H1 (cell line): ENCODE data around the gene SZT2. TPM values are rescaled to one million over a fixed set of nuclear protein-coding genes. Genes with fewer than 3 reads are reported as not detected.

Experiments used
- BCL11A ChIP-seq, 2 experiments: IDR thresholded peaks; one replicate each; pipeline ENCODE4 v1.6.1; 2011; ENCODE audit warnings: low read depth in 2 of 2, low read length in 2 of 2, mild to moderate bottlenecking in 2 of 2
- CEBPB ChIP-seq: IDR thresholded peaks from 2 replicates; pipeline ENCODE4 v1.6.1; 2012; ENCODE audit warnings: low read depth, low read length
- CHD7 ChIP-seq: fragments of 300-600 bp; sonication (generic); IDR thresholded peaks from 2 replicates; pipeline ENCODE4 v1.7.1; 2012; ENCODE audit warnings: low read length, moderate library complexity, mild to moderate bottlenecking, inconsistent platforms; ENCODE audit not compliant: insufficient replicate concordance
- EZH2 ChIP-seq: fragments of 200-600 bp; sonication (generic); IDR thresholded peaks from 2 replicates; pipeline ENCODE4 v1.7.1; 2012; ENCODE audit warnings: low read depth, mild to moderate bottlenecking, moderate library complexity, low read length, inconsistent platforms; ENCODE audit not compliant: severe bottlenecking
- HDAC6 ChIP-seq: IDR thresholded peaks from one replicate; pipeline ENCODE4 v1.7.1; 2012; ENCODE audit warnings: low read depth, mild to moderate bottlenecking, inconsistent platforms, low read length, moderate library complexity
- MAX ChIP-seq: IDR thresholded peaks from 2 replicates; pipeline ENCODE4 v1.6.1; 2012; ENCODE audit warnings: inconsistent platforms
- NANOG ChIP-seq: IDR thresholded peaks from 2 replicates; pipeline ENCODE4 v1.6.1; 2011; ENCODE audit warnings: low read length, low read depth, mild to moderate bottlenecking, inconsistent platforms; ENCODE audit not compliant: insufficient read depth, poor library complexity, severe bottlenecking
- SP4 ChIP-seq: IDR thresholded peaks from 2 replicates; pipeline ENCODE4 v1.6.1; 2012; ENCODE audit warnings: low read length, inconsistent platforms
- USF2 ChIP-seq: IDR thresholded peaks from 2 replicates; pipeline ENCODE4 v1.6.1; 2011; ENCODE audit warnings: low read length, improper control_type of control experiment
- polyA plus RNA-seq, 7 experiments: library from polyadenylated mRNA; depleted of rRNA in 3 of 7; stranded (reverse) in 5 of 7; unstranded in 2 of 7; fragments of >200 nt in 5 of 7; fragments of 200-250 nt in 2 of 7; gene quantifications; 1 replicate in 5 of 7; 2 replicates in 1 of 7; 4 replicates in 1 of 7; pipeline versions ENCODE4 v1.2.1 to v1.2.3, GENCODE V29; 2011 to 2013; ENCODE audit warnings: missing spikeins in 2 of 7, mixed read lengths in 2 of 7
- total RNA-seq: library from RNA; stranded (reverse); fragmentation: NEBNext Ultra II Directional; extraction: Animal tissue kit (Norgen Biotek cat#: 25700); gene quantifications from 2 replicates; pipeline ENCODE4 v1.2.1, GENCODE V29; 2021

Gene SZT2
- total and polyA plus RNA-seq, 2 of the 8 experiments (the other 6 are each of a cell fraction or from before 2014, with no cell fraction given), result 4.7 to 12.9 TPM

- TF ChIP-seq CHD7, result no peak
- TF ChIP-seq BCL11A (IDR thresholded peaks at IDR 0.05; ENCODE audit: low read depth in 2 of 2, low read length in 2 of 2), result no peak
- no peak for TF ChIP-seq NANOG
- no peak for TF ChIP-seq EZH2
- no peak for TF ChIP-seq SP4
- no peak for TF ChIP-seq CEBPB
- no peak for TF ChIP-seq USF2
- TF ChIP-seq MAX, result no peak
- no peak for TF ChIP-seq HDAC6
These were observed 21.1 kb upstream of the SZT2 start (continued) for GRCh38 chr1:43368646-43369020.
